HepG2 (cell line): ENCODE measurements around the gene PCED1B. TPM values are rescaled to one million over a fixed set of nuclear protein-coding genes. Genes with fewer than 3 reads are reported as not detected.
"Not testable (repeated sequence)": the region's sequence is repeated elsewhere in the genome, so short reads cannot be mapped to it uniquely, and the experiment has no call there.

Experiments
- ATAC-seq: fragments of 200-7000 bp; cut with Tn5 transposase; 3 replicates; pipeline ENCODE4 v1.9.1; 2020; ENCODE audit warnings: mild to moderate bottlenecking, moderate library complexity
- BruUV-seq: library from RNA; stranded (reverse); fragments of 400-500 nt; replicated peaks from 2 replicates; lab custom pipeline; 2021; lab: Mats Ljungman, UMichigan
- CTCF ChIA-PET: fragments of 300-600 bp; formaldehyde crosslinking; extraction: SDS; loops from one replicate; lab custom pipeline; 2021; ENCODE audit warnings: low total read pairs, inconsistent platforms, low intra/inter-chr PET ratio; lab: Yijun Ruan, JAX
- POLR2A ChIA-PET: fragments of 350-600 bp; sonication (Branson Sonifier 250); formaldehyde crosslinking; loops from one replicate; lab custom pipeline; 2020; ENCODE audit warnings: antibody characterized with exemption, inconsistent platforms; lab: Yijun Ruan, JAX
- DNase-seq: peaks from one replicate; pipeline ENCODE4 v3.0.0-alpha.2; 2015; ENCODE audit warnings: low spot score
- FAIRE-seq: peaks from 3 replicates; lab custom pipeline; 2011; peaks lifted over from hg19 to GRCh38; lab: Jason Lieb, UNC
- H2AFZ ChIP-seq: one replicate; pipeline ENCODE4 v1.6.1; 2011; ENCODE audit warnings: low read length, inconsistent platforms
- H3K27ac ChIP-seq: fragments of 300-600 bp; 3 replicates; pipeline ENCODE4 v1.8.0; 2011; ENCODE audit warnings: mixed run types, mild to moderate bottlenecking, mixed read lengths, low read length, inconsistent platforms; ENCODE audit not compliant: insufficient read depth; ENCODE audit errors: extremely low read length
- H3K27me3 ChIP-seq, 2 experiments: fragments of 200-600 bp in 1 of 2; 2 replicates in 1 of 2; 3 replicates in 1 of 2; pipeline versions ENCODE4 v1.6.0 to v1.8.0; 2011; ENCODE audit warnings: low read length in 2 of 2, mild to moderate bottlenecking in 2 of 2, moderate library complexity in 2 of 2, inconsistent platforms in 1 of 2; ENCODE audit not compliant: insufficient read depth in 2 of 2, control insufficient read depth in 1 of 2
- H3K36me3 ChIP-seq, 2 experiments: fragments of 200-600 bp in 1 of 2; replicated peaks in 1 of 2; 2 replicates in 1 of 2; 3 replicates in 1 of 2; pipeline versions ENCODE4 v1.5.1 to v1.8.0; 2011; ENCODE audit warnings: low read length in 2 of 2, inconsistent platforms in 1 of 2; ENCODE audit not compliant: insufficient read depth in 2 of 2, control insufficient read depth in 1 of 2
- H3K4me1 ChIP-seq: 2 replicates; pipeline ENCODE4 v1.5.1; 2012; ENCODE audit warnings: low read length, inconsistent platforms; ENCODE audit not compliant: insufficient read depth
- H3K4me2 ChIP-seq: 2 replicates; pipeline ENCODE4 v1.6.0; 2011; ENCODE audit warnings: low read depth, low read length, inconsistent platforms
- H3K4me3 ChIP-seq, 3 experiments: fragments of 200-600 bp in 1 of 3; sonication (generic), shearing (Covaris generic) in 1 of 3; replicated peaks in 1 of 3; 2 replicates each; pipeline ENCODE4 v1.5.1; 2011 to 2016; ENCODE audit warnings: low read length in 3 of 3, inconsistent platforms in 2 of 3, low read depth in 2 of 3, mild to moderate bottlenecking in 2 of 3, control low read depth in 1 of 3, mixed read lengths in 1 of 3; ENCODE audit not compliant: insufficient read depth in 1 of 3
- H3K79me2 ChIP-seq: one replicate; pipeline ENCODE4 v1.6.1; 2011; ENCODE audit warnings: low read length, inconsistent platforms; ENCODE audit not compliant: insufficient read depth
- H3K9ac ChIP-seq: 2 replicates; pipeline ENCODE4 v1.6.0; 2011; ENCODE audit warnings: mild to moderate bottlenecking, low read depth, low read length, inconsistent platforms; ENCODE audit not compliant: insufficient read depth
- H3K9me3 ChIP-seq: 2 replicates; pipeline ENCODE4 v1.5.1; 2012; ENCODE audit warnings: mild to moderate bottlenecking, low read length
- H4K20me1 ChIP-seq: 2 replicates; pipeline ENCODE4 v1.6.0; 2011; ENCODE audit warnings: inconsistent platforms, mild to moderate bottlenecking, low read length, moderate library complexity; ENCODE audit not compliant: insufficient read depth
- ETV5 ChIP-seq: IDR thresholded peaks from 2 replicates; pipeline ENCODE4 v1.6.1; 2018; ENCODE audit warnings: missing biosample characterization, missing genetic modification reagents, inconsistent platforms, borderline replicate concordance
- GPN1 ChIP-seq: sonication (generic); formaldehyde crosslinking; IDR thresholded peaks from 2 replicates; pipeline ENCODE4 v1.5.1; 2020; ENCODE audit warnings: missing genetic modification reagents, borderline replicate concordance
- GTF2F1 ChIP-seq: fragments of 150-350 bp; IDR thresholded peaks from 2 replicates; pipeline ENCODE4 v1.6.1; 2014; ENCODE audit warnings: low read length
- JDP2 ChIP-seq: sonication (generic); formaldehyde crosslinking; IDR thresholded peaks from 2 replicates; pipeline ENCODE4 v1.8.1; 2022; ENCODE audit warnings: missing genetic modification reagents, borderline replicate concordance
- ONECUT2 ChIP-seq: sonication (generic); formaldehyde crosslinking; IDR thresholded peaks from 2 replicates; pipeline ENCODE4 v1.4.0; 2020; ENCODE audit warnings: missing genetic modification reagents
- PCBP2 ChIP-seq: fragments of 200-400 bp; formaldehyde crosslinking; optimal IDR thresholded peaks from 2 replicates; pipeline ENCODE3; 2018; ENCODE audit warnings: low read length, low read depth; ENCODE audit not compliant: poor library complexity, severe bottlenecking
- PHF8 ChIP-seq: sonication (generic); formaldehyde crosslinking; IDR thresholded peaks from 2 replicates; pipeline ENCODE4 v1.5.0; 2020; ENCODE audit warnings: missing genetic modification reagents
- SOX5 ChIP-seq: IDR thresholded peaks from 2 replicates; pipeline ENCODE4 v1.6.1; 2016; ENCODE audit warnings: borderline replicate concordance
- ZBTB21 ChIP-seq: sonication (generic); formaldehyde crosslinking; IDR thresholded peaks from 2 replicates; pipeline ENCODE4 v1.4.0; 2020; ENCODE audit warnings: missing genetic modification reagents
- ZNF660 ChIP-seq: sonication (generic); formaldehyde crosslinking; IDR thresholded peaks from 2 replicates; pipeline ENCODE4 v1.5.1; 2020; ENCODE audit warnings: mild to moderate bottlenecking, low read depth, missing genetic modification reagents, borderline replicate concordance
- ZNF746 ChIP-seq: sonication (generic); formaldehyde crosslinking; IDR thresholded peaks from 2 replicates; pipeline ENCODE4 v1.8.0; 2022; ENCODE audit warnings: mild to moderate bottlenecking, missing genetic modification reagents
- WGBS: methylation state at CpG from one replicate; pipeline ENCODE4 v1.1.6; 2017; ENCODE audit warnings: low lambda C conversion rate; 5-methylcytosine and 5-hydroxymethylcytosine counted together
- in situ Hi-C: cut with HindIII; loops from 2 replicates; pipeline ENCODE4 v1.10.0; 2017; ENCODE audit warnings: low pct_unique_long_range_greater_than_20kb; ENCODE audit not compliant: extremely low pct_ligation_motif_present
- intact Hi-C: fragments of 100-400 bp; cut with micrococcal nuclease; formaldehyde crosslinking; loops from one replicate; pipeline ENCODE4 v1.10.0; 2022; ENCODE audit not compliant: unreplicated experiment
- polyA plus RNA-seq, 8 experiments: library from polyadenylated mRNA; depleted of rRNA in 3 of 8; stranded (reverse) in 7 of 8; unstranded in 1 of 8; fragments of >200 nt; fragmentation: Illumina TruSeq in 4 of 8; extraction: Trizol in 4 of 8; gene quantifications; 2 replicates each; pipeline versions ENCODE4 v1.2.1 to v1.2.3, GENCODE V29; 2011 to 2016; ENCODE audit warnings: low read depth in 4 of 8, missing spikeins in 1 of 8, mixed read lengths in 1 of 8; ENCODE audit not compliant: insufficient read depth in 1 of 8
- total RNA-seq, 5 experiments: library from RNA; depleted of rRNA; stranded (reverse); fragments of >200 nt; fragmentation: Illumina TruSeq; extraction: Trizol; gene quantifications; 2 replicates each; pipeline ENCODE4 v1.2.3, GENCODE V29; 2016; ENCODE audit warnings: low read depth in 1 of 5
- TF ChIP-seq, protein P1 (sequence below): IDR thresholded peaks from 2 replicates; pipeline ENCODE4 v1.6.1; 2016; ENCODE audit warnings: control low read depth
- TF ChIP-seq, protein P2 (sequence below): sonication (generic); formaldehyde crosslinking; conservative IDR thresholded peaks from 2 replicates; pipeline ENCODE4 v1.8.1; 2023; ENCODE audit warnings: missing genetic modification reagents

PCED1B gene
- total and polyA plus RNA-seq, 2 of the 13 experiments (the other 11 are each of a cell fraction or from before 2014, with no cell fraction given), result 0.11 to 0.37 TPM

DNA sequence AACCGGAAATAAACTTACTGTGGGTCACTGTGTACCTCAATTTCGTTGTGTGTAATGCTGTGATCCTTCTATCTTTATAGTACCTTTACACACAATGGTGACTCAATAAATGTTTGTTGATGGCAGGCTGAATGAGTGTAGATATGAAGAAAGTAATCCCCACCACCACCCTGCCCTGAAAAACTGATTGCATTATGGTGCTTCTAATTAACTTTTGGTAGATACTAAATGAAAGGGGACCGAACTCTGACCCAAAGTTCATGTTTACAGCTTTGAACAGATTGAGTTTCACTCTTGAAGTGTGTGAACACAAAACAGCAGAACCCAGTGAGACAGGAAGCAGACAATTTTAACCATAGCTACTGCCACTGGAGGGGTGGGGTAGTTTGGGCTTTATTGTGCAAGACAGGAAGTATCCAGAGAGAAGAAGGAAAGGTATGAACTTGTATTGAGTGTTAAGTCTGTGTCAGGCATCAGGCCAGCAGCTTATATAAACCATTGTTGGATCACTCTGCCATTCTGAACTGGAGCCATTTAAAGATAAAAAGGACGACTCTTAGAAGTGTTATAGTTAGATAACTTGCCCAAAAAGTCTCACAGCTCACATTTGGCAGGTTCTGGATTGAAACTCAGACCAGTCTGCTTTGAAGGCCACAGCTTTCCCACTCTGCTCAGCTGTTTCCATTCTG is 197.3 kb downstream of the PCED1B start (continued):
- TF ChIP-seq ZNF746 (CRISPR knock-in tag) (no peak), SOX5 (CRISPR knock-in tag) (peak; percentile 27; the same call in 1 of the 2 replicates), ZBTB21 (no peak), ETV5 (peak; percentile 82; the same call in 1 of the 2 replicates), JDP2 (CRISPR knock-in tag) (no peak)

DNA sequence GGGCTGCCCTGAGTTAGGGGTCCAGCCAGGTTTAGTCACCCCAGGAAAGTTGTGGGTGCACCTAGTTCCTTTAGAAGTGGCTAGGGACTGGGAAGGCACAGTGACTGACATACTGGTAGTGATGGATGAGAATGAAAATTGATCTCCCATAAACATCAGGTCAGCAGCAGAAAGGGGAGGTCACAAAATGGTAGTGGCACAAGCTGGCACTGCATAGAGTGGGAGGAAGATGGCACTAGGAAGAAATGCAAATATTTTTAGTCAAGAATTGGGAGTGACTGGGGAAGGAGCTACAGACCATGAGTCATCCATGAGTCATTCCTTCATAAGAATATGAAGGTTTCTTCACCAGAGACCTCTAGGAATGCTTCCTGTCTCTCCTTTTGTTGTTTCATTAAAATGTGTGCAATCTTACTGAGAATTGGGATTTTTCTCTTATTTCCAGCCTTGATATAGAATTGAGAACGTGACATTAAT is 198.6 kb downstream of the PCED1B start:
- Histone ChIP-seq H3K27me3 (no peaks in the 10 kb centered on the region; a peak in 1 of 5 replicates), H3K9me3 (no peaks in the 10 kb centered on the region), H3K4me3 (no peak overlapping the region), H4K20me1 (no peaks in the 10 kb centered on the region), H3K4me1 (peaks cover 12% of the 10 kb centered on the region), H2AFZ (no peak overlapping the region), H3K79me2 (no peaks in the 10 kb centered on the region), H3K4me2 (no peak overlapping the region), H3K27ac (no peak overlapping the region), H3K36me3 (no peaks in the 10 kb centered on the region), H3K9ac (no peak overlapping the region)
- WGBS, result 0% methylated on average over 1 of the region's 1 CpG
- FAIRE-seq (no peak), DNase-seq (no peak), ATAC-seq (no peak)
- BruUV-seq, result no TSS peak
- ChIA-PET POLR2A (no interaction called here), CTCF (no interaction called here)
- in situ Hi-C loops, result no loop called here
- intact Hi-C loops, result no loop called here
- TF ChIP-seq, protein P1, sequence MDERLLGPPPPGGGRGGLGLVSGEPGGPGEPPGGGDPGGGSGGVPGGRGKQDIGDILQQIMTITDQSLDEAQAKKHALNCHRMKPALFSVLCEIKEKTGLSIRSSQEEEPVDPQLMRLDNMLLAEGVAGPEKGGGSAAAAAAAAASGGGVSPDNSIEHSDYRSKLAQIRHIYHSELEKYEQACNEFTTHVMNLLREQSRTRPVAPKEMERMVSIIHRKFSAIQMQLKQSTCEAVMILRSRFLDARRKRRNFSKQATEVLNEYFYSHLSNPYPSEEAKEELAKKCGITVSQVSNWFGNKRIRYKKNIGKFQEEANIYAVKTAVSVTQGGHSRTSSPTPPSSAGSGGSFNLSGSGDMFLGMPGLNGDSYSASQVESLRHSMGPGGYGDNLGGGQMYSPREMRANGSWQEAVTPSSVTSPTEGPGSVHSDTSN (CRISPR knock-in tag), result no peak
- TF ChIP-seq PHF8 (no peak), GTF2F1 (no peak), GPN1 (CRISPR knock-in tag) (no peak), PCBP2 (no peak), ONECUT2 (CRISPR knock-in tag) (no peak), ZNF660 (no peak)
- TF ChIP-seq, protein P2, sequence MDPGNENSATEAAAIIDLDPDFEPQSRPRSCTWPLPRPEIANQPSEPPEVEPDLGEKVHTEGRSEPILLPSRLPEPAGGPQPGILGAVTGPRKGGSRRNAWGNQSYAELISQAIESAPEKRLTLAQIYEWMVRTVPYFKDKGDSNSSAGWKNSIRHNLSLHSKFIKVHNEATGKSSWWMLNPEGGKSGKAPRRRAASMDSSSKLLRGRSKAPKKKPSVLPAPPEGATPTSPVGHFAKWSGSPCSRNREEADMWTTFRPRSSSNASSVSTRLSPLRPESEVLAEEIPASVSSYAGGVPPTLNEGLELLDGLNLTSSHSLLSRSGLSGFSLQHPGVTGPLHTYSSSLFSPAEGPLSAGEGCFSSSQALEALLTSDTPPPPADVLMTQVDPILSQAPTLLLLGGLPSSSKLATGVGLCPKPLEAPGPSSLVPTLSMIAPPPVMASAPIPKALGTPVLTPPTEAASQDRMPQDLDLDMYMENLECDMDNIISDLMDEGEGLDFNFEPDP (CRISPR knock-in tag), result no peak

DNA sequence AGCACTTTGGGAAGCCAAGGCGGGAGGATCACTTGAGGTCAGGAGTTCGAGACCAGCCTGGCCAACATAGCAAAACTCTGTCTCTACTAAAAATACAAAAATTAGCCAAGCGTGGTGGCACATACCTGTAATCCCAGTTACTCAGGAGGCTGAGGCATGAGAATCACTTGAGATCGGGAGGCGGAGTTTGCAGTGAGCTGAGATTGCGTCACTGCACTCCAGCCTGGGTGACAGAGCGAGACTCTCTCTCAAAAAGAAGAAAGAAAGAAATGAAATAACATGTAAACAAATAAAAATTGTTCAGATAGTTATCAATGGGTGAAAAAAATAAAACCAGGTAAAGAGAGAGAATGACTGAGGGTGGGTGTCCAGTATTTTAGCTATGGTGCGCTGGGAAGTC is 200.3 kb downstream of the PCED1B start:
- FAIRE-seq, H3K4me2 ChIP-seq, H3K9ac ChIP-seq, CTCF ChIA-PET, H3K4me3 ChIP-seq, H3K27ac ChIP-seq, POLR2A ChIA-PET, H2AFZ ChIP-seq, H3K79me2 ChIP-seq, H4K20me1 ChIP-seq, H3K9me3 ChIP-seq, ATAC-seq, BruUV-seq, H3K36me3 ChIP-seq, H3K27me3 ChIP-seq, intact Hi-C loops, DNase-seq, in situ Hi-C loops: not testable (repeated sequence)
- 66% methylated on average over 8 of the region's 8 CpGs for WGBS
- peaks cover 12% of the 10 kb centered on the region for H3K4me1 ChIP-seq
